HG03575 (cell line): ENCODE data around the gene B4GALNT4.
"Not testable (repeated sequence)": the region's sequence is repeated elsewhere in the genome, so short reads cannot be mapped to it uniquely, and the experiment has no call there.

ENCODE experiments used
- ATAC-seq: cut with Tn5 transposase; IDR thresholded peaks from one replicate; pipeline ENCODE4 v1.9.1; 2021; ENCODE audit not compliant: unreplicated experiment, insufficient number of reproducible peaks, low FRiP score; ENCODE audit errors: extremely low read depth

Gene B4GALNT4

DNA sequence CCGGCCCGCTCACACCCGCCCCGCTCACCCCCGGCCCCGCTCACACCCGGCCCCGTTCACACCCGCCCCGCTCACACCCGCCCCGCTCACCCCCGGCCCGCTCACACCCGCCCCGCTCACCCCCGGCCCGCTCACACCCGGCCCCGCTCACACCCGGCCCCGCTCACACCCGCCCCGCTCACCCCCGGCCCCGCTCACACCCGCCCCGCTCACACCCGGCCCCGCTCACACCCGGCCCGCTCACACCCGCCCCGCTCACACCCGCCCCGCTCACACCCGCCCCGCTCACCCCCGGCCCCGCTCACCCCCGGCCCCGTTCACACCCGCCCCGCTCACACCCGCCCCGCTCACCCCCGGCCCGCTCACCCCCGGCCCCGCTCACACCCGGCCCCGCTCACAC is 31.9 kb downstream of the B4GALNT4 start:
- ATAC-seq = not testable (repeated sequence)

DNA sequence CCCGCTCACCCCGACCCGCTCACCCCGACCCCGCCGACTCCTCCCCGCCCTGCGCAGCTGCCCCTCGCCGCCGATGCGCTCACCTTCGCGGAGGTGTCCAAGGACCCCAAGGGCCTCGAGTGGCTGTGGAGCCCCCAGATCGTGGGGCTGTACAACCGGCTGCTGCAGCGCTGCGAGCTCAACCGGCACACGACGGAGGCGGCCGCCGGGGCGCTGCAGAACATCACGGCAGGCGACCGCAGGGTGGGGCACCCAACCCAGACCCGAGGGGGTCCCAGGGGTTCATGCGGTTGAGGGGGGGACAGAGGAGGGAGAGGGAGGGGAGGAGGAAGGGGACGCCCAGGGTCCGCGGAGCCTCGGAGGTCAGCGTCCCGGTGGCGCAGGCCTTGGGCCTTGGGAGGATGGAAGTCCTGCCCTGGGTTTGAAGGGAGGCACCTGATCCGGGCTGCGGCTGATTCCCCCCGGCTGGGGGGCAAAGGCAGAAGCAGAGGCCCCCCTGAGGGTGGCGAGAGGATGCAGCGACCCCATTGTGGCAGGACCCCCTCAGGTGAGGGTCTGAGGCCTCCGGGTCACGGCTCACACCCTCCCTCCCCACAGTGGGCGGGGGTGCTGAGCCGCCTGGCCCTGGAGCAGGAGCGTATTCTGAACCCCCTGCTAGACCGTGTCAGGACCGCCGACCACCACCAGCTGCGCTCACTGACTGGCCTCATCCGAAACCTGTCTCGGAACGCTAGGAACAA is 33.9 kb downstream of the B4GALNT4 start:
- ATAC-seq = no peak

DNA sequence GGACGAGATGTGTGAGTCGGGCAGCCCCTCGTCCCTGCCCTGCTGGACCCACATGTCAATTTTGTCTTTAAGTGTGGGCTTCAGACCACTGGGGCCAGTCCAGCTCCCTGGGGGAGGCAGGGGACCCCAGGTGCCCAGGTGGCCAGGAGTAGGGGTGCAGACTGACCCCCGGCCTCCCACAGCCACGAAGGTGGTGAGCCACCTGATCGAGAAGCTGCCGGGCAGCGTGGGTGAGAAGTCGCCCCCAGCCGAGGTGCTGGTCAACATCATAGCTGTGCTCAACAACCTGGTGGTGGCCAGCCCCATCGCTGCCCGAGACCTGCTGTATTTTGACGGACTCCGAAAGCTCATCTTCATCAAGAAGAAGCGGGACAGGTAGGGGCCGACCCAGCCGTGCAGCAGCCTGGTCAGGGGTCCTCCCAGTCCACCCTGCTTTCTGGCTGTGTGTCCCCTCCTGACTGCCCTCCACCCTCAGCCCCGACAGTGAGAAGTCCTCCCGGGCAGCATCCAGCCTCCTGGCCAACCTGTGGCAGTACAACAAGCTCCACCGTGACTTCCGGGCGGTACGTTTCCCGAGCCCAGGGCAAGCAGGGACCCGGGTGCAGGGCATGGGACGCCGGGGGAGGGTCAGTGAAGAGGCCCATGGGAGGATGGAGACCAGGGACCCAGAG is 34.6 kb downstream of the B4GALNT4 start:
- ATAC-seq = no peak

DNA sequence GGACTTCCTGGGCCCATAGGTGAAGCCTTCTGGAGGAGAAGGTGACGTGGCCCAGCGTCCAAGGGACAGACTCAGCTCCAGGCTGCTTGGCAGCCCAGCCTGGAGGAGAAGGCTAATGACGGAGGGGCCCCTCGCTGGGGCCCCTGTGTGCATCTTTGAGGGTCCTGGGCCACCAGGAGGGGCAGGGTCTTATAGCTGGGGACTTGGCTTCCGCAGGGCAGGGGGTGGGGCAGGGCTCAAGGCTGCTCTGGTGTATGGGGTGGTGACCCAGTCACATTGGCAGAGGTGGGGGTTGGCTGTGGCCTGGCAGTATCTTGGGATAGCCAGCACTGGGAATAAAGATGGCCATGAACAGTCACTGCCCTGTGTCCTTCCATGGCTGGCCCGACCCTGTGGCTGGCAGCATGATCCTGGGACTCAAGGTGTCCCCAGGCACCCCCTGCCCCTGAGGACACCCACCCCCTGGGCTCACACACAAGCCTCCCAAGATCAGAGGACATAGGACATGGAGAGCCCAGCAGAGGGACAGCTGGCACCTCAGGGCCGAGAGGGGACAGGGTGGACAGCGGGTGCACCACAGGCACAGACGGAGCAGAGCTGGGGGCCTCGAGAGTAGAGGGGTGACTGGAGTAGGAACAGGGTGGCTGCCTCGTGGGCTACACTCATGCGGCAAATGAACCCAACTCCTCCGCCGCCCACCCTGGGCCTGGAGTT is 35.4 kb downstream of the B4GALNT4 start:
- no peak for ATAC-seq

DNA sequence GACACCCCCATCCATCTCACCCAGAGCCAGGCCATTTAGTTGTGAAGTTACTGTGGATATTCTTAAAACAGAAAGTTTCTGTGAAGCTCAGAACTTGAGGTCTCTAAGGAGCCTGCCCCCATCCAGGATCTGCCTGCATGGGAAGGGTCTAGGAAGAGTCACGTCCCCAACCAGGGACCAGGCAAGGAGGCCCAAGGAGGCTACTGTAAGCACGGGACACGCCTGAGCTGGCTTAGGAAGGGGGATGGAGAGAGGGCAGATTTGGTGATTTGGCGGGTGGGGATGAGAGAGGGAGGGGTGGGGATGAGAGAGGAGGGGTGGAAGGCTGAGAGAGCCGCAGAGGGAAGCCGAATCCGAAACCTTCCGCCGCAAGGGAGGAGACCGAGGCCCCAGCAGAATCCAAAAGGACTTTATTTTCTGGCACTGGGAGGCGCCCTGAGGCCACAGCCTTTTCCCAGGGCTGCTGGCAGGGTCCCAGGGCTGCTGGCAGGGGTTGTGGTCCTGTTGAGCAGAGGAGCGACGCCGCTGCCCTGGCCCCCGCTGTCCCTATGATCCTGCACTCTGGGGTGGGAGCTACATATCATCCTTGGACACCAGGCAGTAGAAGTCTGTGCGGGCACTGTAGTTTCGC is 36.1 kb downstream of the B4GALNT4 start:
- ATAC-seq = no peak

DNA sequence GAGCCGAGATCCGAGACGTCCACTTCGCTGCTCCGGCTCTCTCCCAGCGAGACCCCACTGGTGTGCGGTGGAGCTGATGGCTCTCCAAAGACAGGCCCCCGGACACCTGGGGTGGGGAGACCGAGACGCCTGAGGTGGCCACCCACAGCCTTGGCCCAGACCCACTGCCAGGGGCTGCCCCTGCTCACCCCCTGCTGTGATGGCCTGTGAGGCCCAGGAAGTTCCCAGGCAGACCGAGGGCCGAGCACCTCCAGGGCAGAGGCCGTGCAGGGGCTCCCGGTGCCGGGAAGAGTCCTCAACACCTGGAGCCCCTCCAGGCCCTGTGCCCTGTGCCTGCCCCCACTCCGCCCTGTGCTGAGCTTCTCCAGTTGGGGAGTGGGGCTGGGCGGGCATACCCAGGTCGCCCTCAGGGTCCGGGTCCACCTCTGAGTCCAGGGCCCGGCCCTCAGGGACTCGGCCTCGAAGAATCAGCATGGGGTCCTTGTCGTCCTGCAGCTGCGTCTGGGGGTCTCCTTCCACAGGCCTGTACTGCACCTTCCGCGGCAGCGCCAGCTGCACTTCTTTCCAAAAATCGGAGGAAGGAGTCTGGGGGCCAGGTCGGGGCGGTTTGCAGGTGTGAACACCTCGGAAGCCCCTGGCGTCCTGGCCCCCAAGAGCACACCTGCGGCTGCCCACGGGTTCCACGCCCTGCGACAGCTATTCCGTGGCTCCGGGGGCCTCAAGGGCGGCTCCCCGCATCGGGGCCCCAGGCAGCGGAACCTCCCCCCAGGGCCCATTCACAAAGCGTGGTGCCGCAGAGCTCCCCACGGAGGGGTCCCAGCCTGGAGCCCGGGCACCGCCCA is 36.9 kb downstream of the B4GALNT4 start:
- ATAC-seq = no peak

DNA sequence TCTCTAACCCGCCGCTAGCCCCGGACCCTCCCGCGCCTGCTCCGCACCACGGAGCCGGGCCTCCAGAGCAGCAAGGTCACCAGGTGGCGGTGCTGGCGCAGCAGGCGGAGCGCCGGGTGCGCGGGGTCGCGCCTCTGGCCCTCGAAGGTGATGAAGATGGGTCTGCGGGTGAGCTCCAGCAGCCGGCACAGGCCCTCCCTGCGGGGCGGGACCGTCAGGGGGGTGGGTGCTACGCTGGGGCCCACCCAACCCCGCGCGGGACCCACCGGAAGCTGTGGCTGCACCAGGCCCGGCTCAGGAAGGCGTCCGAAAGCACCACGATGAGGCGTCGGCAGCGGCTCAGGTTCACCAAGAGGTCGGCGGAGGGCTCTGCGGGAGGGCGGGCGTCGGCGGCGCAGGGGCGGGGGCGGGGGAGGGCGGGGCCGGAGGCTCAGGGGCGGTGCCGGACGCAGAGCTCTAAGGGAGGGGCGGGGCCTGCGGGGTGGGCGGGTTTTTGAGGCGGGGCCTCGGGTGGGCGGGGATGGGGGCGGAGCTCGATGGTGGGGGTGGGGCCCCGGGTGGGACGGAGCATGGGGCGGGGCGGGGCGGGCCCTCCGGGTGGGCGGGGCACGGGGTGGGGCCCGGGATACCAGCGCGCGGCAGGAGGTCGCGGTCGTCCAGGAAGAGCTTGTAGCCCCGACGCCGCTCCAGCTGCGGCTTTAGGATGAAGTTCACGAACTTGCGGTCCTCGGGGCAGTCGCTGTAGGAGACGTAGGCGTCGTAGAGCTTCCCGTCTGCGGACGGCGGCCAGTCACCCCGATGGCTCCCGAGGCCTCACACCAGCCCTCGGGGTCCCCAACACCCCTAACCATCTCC is 37.7 kb downstream of the B4GALNT4 start:
- ATAC-seq = no peak

DNA sequence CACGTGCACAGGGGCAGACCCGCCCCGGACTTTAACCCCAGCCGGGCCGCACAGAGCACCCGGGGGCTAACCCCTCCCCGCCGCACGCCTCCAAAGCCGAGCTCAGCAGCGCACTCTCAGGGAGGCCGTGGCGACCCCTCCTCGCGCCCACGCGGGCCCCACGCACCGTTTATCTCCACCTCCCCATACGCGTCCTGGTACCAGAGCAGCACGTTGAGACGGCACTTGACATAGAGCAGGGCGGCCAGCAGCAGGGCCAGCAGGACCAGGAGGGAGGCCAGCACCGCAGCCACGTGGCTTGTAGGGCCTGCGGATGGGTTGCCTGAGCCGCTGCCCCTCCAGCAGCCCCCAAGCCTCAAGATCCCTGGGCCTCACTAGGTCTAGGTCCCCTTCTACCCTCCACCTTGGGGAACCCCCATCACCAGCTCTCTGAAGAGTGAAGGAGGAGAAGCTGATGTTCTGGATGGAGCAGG is 38.4 kb downstream of the B4GALNT4 start:
- ATAC-seq = no peak

DNA sequence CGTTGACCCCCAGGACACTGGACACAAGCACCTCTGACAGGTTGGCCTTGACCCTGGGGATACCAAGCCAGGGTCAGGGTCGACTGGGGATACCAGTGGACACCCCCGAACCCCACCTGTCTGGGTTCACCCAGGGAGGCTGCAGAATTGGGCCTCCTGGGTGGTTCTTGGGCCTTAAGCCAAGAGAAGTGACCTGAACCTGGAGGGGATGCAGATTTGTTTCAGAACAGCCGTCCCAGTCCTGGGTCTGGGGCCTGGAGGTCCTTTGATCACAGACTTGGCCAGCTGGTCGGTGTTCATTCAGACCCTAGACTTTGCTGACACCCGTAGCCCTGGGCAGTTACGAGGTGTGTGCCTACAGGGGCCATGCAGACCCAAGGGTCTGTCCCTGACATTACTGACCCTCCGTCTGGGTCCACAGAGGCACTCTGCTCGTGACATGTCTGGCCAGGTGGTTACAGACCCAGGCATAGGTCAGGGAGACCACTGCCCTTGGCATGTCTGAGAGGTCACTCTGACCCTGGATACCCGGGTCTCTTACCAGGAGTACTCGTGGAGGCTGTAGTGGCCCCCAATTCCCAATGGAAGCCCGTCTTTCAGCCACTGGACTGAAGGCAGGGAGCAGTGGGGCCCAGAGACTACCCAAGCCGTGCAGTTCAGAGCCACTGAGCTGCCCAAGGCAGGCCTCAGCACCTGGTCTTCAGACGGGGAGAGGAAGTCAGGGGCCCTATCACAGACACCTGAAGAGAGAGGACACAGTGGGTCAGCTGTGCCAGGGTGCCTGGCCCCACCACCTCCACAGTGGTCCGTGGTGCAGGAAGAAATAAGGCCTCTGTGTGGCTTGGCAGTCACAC is 39.1 kb downstream of the B4GALNT4 start:
- ATAC-seq = no peak

DNA sequence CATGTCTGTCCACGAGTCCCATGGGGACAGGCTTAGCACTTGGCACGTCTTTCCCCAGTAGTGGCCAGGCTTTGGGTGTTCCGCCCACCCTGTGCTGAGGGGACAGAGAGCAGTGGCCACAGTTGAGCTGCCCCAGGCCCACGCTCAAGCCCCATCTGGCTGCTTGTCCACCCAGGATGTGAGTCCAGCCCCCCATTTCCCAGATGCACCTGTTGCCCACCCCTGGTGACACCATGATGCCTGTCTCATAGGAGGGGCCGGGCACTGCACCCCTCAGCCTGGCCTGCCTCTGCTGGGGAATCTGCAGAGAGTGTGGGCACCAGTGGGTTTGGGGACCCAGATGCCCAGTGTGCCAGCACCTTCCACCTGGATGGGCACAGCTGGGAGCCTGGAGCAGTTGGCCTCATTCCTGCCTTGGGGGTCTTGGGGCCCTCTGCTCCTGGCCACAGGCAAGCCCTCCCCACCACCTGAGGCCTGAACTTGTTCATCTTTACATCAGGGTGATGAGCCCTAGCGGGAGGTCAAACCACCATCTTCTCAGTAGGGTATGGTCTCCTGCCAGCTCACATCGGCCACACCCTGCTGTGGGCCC is 39.8 kb downstream of the B4GALNT4 start:
- no peak for ATAC-seq

DNA sequence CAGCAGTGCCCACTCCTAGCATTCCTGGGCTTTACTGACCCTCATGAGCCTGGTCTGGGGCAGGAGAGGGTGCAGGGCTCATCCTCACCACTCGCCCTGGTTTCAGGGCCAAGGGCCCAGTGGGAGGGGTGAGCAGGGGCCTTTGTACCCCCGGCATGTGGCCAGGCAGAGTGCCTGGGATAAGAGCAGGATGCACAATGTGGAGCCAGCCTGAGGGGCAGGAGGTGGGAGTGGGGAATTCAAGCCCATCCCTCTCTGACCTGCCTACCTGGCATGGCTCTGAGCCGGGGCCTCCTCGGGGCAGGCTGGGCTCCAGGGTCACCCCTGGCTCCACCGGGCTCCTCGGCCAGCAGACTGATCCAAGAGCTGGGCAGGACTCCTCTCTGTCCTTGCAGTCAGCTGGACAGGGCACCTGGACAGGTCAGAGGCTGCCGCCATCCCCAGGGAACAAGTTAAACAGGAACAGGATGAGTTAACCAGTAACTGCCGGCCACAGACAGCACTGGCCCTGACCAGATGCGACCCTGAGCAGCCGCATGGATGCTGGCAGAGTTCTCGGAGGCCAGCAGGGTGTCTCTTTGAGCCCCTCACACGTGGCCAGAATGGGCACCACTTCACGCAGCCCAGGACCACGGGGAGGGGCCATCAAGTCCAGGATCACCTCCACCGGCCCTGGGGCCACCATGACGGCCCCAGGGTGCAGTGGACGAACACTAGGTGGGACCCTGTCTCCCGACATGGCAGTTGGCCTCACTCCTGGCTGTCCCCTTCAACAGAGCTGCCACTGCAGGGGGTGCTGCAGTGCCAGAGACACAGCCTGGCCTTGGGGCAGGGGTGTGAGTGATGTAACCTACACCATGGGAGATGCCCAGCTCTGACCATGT is 40.5 kb downstream of the B4GALNT4 start:
- no peak for ATAC-seq

DNA sequence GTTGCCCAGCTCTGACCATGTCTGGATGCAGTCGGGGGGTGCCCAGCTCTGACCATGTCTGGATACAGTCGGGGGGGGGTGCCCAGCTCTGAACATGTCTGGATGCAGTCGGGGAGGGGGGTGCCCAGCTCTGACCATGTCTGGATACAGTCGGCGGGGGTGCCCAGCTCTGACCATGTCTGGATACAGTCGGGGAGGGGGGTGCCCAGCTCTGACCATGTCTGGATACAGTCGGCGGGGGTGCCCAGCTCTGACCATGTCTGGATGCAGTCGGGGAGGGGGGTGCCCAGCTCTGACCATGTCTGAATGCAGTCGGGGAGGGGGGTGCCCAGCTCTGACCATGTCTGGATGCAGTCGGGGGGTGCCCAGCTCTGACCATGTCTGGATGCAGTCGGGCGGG is 41.4 kb downstream of the B4GALNT4 start:
- ATAC-seq = not testable (repeated sequence)

DNA sequence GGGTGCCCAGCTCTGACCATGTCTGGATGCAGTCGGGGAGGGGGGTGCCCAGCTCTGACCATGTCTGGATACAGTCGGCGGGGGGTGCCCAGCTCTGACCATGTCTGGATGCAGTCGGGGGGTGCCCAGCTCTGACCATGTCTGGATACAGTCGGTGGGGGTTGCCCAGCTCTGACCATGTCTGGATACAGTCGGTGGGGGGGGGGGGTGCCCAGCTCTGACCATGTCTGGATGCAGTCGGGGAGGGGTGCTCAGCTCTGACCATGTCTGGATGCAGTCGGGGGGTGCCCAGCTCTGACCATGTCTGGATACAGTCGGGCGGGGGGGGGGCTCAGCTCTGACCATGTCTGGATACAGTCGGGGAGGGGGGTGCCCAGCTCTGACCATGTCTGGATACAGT is 42.2 kb downstream of the B4GALNT4 start:
- ATAC-seq = not testable (repeated sequence)

DNA sequence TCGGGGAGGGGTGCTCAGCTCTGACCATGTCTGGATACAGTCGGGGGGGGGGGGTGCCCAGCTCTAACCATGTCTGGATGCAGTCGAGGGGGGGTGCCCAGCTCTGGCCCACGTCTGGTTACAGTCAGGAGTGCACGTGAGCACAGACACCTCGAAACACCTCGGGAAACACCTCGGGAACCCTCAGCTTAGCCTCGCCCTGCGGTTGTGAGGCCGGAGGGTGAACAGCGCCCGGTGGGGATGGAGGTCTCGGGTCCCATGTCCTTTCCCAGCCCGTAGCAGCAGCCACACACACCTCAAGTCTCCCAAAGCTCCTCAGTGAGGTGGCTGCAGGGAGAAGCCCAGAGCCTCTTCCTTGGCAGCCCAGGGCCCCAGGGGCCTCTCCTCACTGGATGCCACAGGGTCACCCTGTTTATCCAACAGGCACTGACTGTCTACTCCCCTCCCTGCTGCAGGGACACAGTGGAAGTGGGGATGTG is 43.4 kb downstream of the B4GALNT4 start:
- ATAC-seq = no peak
